A673 (cell line): ENCODE measurements around the gene POMGNT2. TPM values are rescaled to one million over a fixed set of nuclear protein-coding genes. Genes with fewer than 3 reads are reported as not detected.

ENCODE experiments used
- BruUV-seq: library from RNA; stranded (reverse); fragments of 400-500 nt; replicated peaks from 2 replicates; lab custom pipeline; 2021; lab: Mats Ljungman, UMichigan
- CTCF ChIA-PET: fragments of 300-600 bp; sonication (Branson Sonifier 250); formaldehyde crosslinking; loops from one replicate; lab custom pipeline; 2022; ENCODE audit warnings: antibody characterized with exemption; lab: Charles Lee
- POLR2A ChIA-PET: fragments of 300-600 bp; sonication (Branson Sonifier 250); formaldehyde crosslinking; loops from one replicate; lab custom pipeline; 2022; ENCODE audit warnings: antibody characterized with exemption; ENCODE audit not compliant: low non-redundant PET; lab: Charles Lee
- DNase-seq: peaks from one replicate; pipeline ENCODE4 v3.0.0-alpha.2; 2015; ENCODE audit warnings: low spot score
- H3K27ac ChIP-seq: fragments of 200-600 bp; sonication (generic); 2 replicates; pipeline ENCODE4 v1.5.1; 2016; ENCODE audit warnings: mixed run types, low read depth, mild to moderate bottlenecking, mixed read lengths, antibody characterized with exemption, low read length; ENCODE audit not compliant: poor library complexity, severe bottlenecking
- H3K27me3 ChIP-seq: fragments of 200-600 bp; sonication (generic); replicated peaks from 2 replicates; pipeline ENCODE4 v1.6.1; 2017; ENCODE audit warnings: mixed run types, low read depth, mild to moderate bottlenecking, mixed read lengths, antibody characterized with exemption, low read length; ENCODE audit not compliant: insufficient read depth, poor library complexity
- H3K36me3 ChIP-seq: fragments of 200-600 bp; sonication (generic); 2 replicates; pipeline ENCODE4 v1.6.1; 2016; ENCODE audit warnings: mixed run types, mild to moderate bottlenecking, mixed read lengths, antibody characterized with exemption, low read length; ENCODE audit not compliant: insufficient read depth, poor library complexity, severe bottlenecking
- H3K4me1 ChIP-seq: fragments of 200-600 bp; sonication (generic); 2 replicates; pipeline ENCODE4 v1.6.1; 2017; ENCODE audit warnings: mixed run types, mild to moderate bottlenecking, mixed read lengths, antibody characterized with exemption, low read length; ENCODE audit not compliant: insufficient read depth, poor library complexity, severe bottlenecking
- H3K4me3 ChIP-seq: fragments of 200-600 bp; sonication (generic); 2 replicates; pipeline ENCODE4 v1.5.1; 2016; ENCODE audit warnings: low read depth, mixed run types, mild to moderate bottlenecking, mixed read lengths, low read length; ENCODE audit not compliant: poor library complexity, severe bottlenecking
- H3K9me3 ChIP-seq: fragments of 200-600 bp; sonication (generic); 2 replicates; pipeline ENCODE4 v1.6.1; 2016; ENCODE audit warnings: mixed run types, low read depth, mild to moderate bottlenecking, mixed read lengths, antibody characterized with exemption, low read length; ENCODE audit not compliant: poor library complexity, severe bottlenecking
- CTCF ChIP-seq: fragments of 300-800, 200-600 bp; sonication (generic); conservative IDR thresholded peaks from 2 replicates; pipeline ENCODE4 v1.5.1; 2017; ENCODE audit warnings: low read depth, mild to moderate bottlenecking, antibody characterized with exemption, low read length, moderate library complexity, mixed read lengths
- EZH2 ChIP-seq: fragments of 200-600 bp; sonication (generic); IDR thresholded peaks from 2 replicates; pipeline ENCODE4 v1.6.1; 2017; ENCODE audit warnings: borderline replicate concordance, low read depth, mild to moderate bottlenecking, mixed read lengths, antibody characterized with exemption, low read length; ENCODE audit not compliant: poor library complexity, severe bottlenecking
- intact Hi-C: fragments of 100-400 bp; cut with micrococcal nuclease; formaldehyde crosslinking; loops from one replicate; pipeline ENCODE4 v1.10.0; 2022; ENCODE audit not compliant: unreplicated experiment
- total RNA-seq: library from RNA; stranded (reverse); gene quantifications from 2 replicates; pipeline ENCODE4 v1.2.3, GENCODE V29; 2021

The POMGNT2 gene
- total RNA-seq, 1 experiment from 2014 or later, result 6.5 TPM

- no peaks in the 10 kb centered on the region for H3K4me1 ChIP-seq
- no peak for DNase-seq
- intact Hi-C loops, result no loop called here
- no TSS peak for BruUV-seq
- no peaks in the 10 kb centered on the region for H3K27me3 ChIP-seq
- H3K9me3 ChIP-seq, result no peaks in the 10 kb centered on the region
- H3K4me3 ChIP-seq, result no peak overlapping the region
- H3K27ac ChIP-seq, result no peak overlapping the region
- POLR2A ChIA-PET, result no interaction called here
- CTCF ChIA-PET, result no interaction called here
- H3K36me3 ChIP-seq, result no peaks in the 10 kb centered on the region
- no peak for TF ChIP-seq CTCF
- no peak for TF ChIP-seq EZH2
These were observed 10.5 kb downstream of the POMGNT2 start for GRCh38 chr3:43095370-43095769.

GRCh38 chr3:43094851-43095250, 11.0 kb downstream of the POMGNT2 start:
- ChIA-PET POLR2A (no interaction called here), CTCF (no interaction called here)
- intact Hi-C loops, result no loop called here
- no peaks in the 10 kb centered on the region for H3K36me3 ChIP-seq
- H3K4me1 ChIP-seq, result no peaks in the 10 kb centered on the region
- no TSS peak for BruUV-seq
- no peak overlapping the region for H3K4me3 ChIP-seq
- no peak for DNase-seq
- no peaks in the 10 kb centered on the region for H3K27me3 ChIP-seq
- no peaks in the 10 kb centered on the region for H3K9me3 ChIP-seq
- TF ChIP-seq EZH2 (no peak), CTCF (no peak)
- H3K27ac ChIP-seq, result no peak overlapping the region

GRCh38 chr3:43094381-43094780, 11.5 kb downstream of the POMGNT2 start:
- CTCF ChIA-PET, result no interaction called here
- intact Hi-C loops, result no loop called here
- no TSS peak for BruUV-seq
- H3K9me3 ChIP-seq, result no peaks in the 10 kb centered on the region
- no peaks in the 10 kb centered on the region for H3K4me1 ChIP-seq
- H3K27me3 ChIP-seq, result no peaks in the 10 kb centered on the region
- H3K36me3 ChIP-seq, result no peaks in the 10 kb centered on the region
- POLR2A ChIA-PET, result no interaction called here
- TF ChIP-seq EZH2, result no peak
- TF ChIP-seq CTCF, result no peak
- H3K4me3 ChIP-seq, result no peak overlapping the region
- no peak for DNase-seq
- H3K27ac ChIP-seq, result no peak overlapping the region
